Skeletal muscle tissue (tissue), 4 donors: ENCODE data around the gene TMEM106A. TPM values are rescaled to one million over a fixed set of nuclear protein-coding genes. Genes with fewer than 3 reads are reported as not detected.
"Not testable (repeated sequence)": the region's sequence is repeated elsewhere in the genome, so short reads cannot be mapped to it uniquely, and the experiment has no call there.

Experiments used
- H3K27ac ChIP-seq: one replicate; pipeline ENCODE4 v1.7.0; 2013; ENCODE audit warnings: mild to moderate bottlenecking, low read depth, low read length, inconsistent platforms
- H3K27me3 ChIP-seq, 3 donors: one replicate each; pipeline ENCODE4 v1.7.0; 2013; ENCODE audit warnings: low read length in 3 of 3; ENCODE audit not compliant: control insufficient read depth in 3 of 3, insufficient read depth in 3 of 3
- H3K36me3 ChIP-seq, 3 donors: one replicate each; pipeline ENCODE4 v1.7.0; 2013; ENCODE audit warnings: low read length in 3 of 3; ENCODE audit not compliant: control insufficient read depth in 3 of 3, insufficient read depth in 3 of 3
- H3K4me1 ChIP-seq, 3 donors: one replicate each; pipeline ENCODE4 v1.7.0; 2013; ENCODE audit warnings: low read length in 3 of 3, mild to moderate bottlenecking in 3 of 3; ENCODE audit not compliant: control insufficient read depth in 3 of 3, insufficient read depth in 3 of 3
- H3K4me3 ChIP-seq, 3 donors: one replicate each; pipeline ENCODE4 v1.7.0; 2013; ENCODE audit warnings: low read length in 3 of 3
- H3K9ac ChIP-seq, 3 donors: one replicate each; pipeline ENCODE4 v1.7.0; 2013; ENCODE audit warnings: low read length in 3 of 3, mild to moderate bottlenecking in 3 of 3, moderate library complexity in 2 of 3, low read depth in 1 of 3
- H3K9me3 ChIP-seq, 3 donors: one replicate each; pipeline ENCODE4 v1.7.0; 2013; ENCODE audit warnings: low read length in 3 of 3; ENCODE audit not compliant: control insufficient read depth in 3 of 3
- total RNA-seq: library from RNA; depleted of rRNA; stranded (reverse); fragments of >200 nt; gene quantifications from one replicate; pipeline ENCODE4 v1.2.3, GENCODE V29; 2014
- donor health status: Osteomylitis.

The TMEM106A gene
- total RNA-seq, 1 donor from 2014 or later, result 5.2 TPM

GRCh38 chr17:43226393-43226792 is 14.7 kb downstream of the TMEM106A start:
- H3K36me3 ChIP-seq, result peaks cover 3 to 11% (median 6%) of the 10 kb centered on the region in 3 donors
- H3K9ac ChIP-seq, result no peak overlapping the region
- no peaks in the 10 kb centered on the region for H3K4me1 ChIP-seq
- H3K9me3 ChIP-seq, result no peaks in the 10 kb centered on the region
- H3K27me3 ChIP-seq, result no peaks in the 10 kb centered on the region
- no peak overlapping the region for H3K27ac ChIP-seq
- no peak overlapping the region for H3K4me3 ChIP-seq

DNA sequence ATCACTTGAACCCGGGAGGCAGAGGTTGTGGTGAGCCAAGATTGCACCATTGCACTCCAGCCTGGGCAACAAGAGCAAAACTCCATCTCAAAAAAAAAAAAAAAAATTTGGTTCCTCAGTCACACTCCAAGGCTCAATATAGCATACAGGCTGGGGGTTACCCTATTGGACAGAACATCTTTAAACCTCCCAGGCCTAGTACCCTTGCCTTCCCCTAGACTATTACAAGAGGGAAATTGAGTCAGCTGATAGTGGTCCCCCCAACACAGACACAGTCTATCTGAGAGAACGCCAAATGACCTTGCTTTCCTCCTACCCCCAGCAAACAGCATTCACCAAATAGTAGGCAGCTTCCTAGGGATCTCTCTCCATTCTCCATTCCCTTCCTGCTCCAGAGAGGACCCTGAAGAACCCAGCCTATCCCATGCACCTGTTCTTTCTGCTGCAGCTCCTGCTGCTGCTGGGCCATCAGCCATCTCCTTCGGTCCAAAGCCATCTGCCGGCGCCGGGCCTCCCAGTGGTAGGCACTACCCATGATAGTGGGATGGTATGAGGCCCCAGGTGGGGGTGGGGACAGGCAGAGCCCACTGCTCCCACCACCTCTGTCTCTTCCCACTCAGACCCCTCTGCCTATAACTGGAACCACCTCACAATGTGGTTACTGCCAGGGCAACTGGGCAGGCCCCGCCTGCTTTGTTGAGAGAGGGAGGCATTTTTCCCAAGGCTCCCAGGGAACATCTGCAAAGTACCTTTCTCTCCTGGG is 16.5 kb downstream of the TMEM106A start, which contains the start of gene CCDC200:
Gene CCDC200 (minus strand): TSS at position 604 of the 763 bp plus-strand sequence. CDS start 69 bp downstream, at position 535.
- not testable (repeated sequence) for H3K27ac ChIP-seq, H3K4me1 ChIP-seq, H3K27me3 ChIP-seq, H3K9ac ChIP-seq, H3K9me3 ChIP-seq, H3K4me3 ChIP-seq
- H3K36me3 ChIP-seq, result peaks cover 3 to 11% (median 6%) of the 10 kb centered on the region in 3 donors

- peak overlapping the region; percentile 58 to 70 (median 63) for H3K4me3 ChIP-seq
- H3K9ac ChIP-seq, result peak overlapping the region; percentile 75 to 81 (median 76)
- H3K27me3 ChIP-seq, H3K4me1 ChIP-seq, H3K36me3 ChIP-seq, H3K9me3 ChIP-seq: not testable (repeated sequence)
- peak overlapping the region; percentile 73 for H3K27ac ChIP-seq
Measured at GRCh38 chr17:43231205-43232020, 19.7 kb downstream of the TMEM106A start.

GRCh38 chr17:43232021-43232699 is 20.5 kb downstream of the TMEM106A start:
- not testable (repeated sequence) for H3K9me3 ChIP-seq, H3K4me1 ChIP-seq, H3K36me3 ChIP-seq, H3K27me3 ChIP-seq
- H3K9ac ChIP-seq, result peak overlapping the region; percentile 75 to 81 (median 76)
- H3K27ac ChIP-seq, result peak overlapping the region; percentile 73
- H3K4me3 ChIP-seq, result peak overlapping the region; percentile 58 to 70 (median 63)

DNA sequence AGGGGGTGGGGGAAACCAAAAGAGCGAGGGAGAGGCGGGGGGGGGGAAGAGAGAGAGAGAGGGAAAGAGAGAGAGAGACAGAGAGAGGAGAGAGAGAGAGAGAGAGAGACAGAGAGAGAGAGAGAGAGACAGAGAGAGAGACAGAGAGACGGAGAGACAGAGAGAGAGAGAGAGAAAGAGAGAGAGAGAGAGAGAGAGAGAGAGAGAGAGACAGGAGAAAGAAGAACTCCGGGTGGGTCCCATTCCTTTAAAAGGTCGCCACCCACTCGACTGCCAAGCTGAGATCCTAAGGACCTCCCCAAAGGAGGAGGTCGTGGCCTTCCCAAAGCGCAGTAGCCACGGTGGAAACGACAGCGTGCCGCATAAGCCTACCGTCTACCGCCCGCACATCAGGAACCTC is 21.6 kb downstream of the TMEM106A start:
- H3K4me3 ChIP-seq, H3K9me3 ChIP-seq, H3K27me3 ChIP-seq, H3K9ac ChIP-seq, H3K4me1 ChIP-seq, H3K27ac ChIP-seq, H3K36me3 ChIP-seq: not testable (repeated sequence)

DNA sequence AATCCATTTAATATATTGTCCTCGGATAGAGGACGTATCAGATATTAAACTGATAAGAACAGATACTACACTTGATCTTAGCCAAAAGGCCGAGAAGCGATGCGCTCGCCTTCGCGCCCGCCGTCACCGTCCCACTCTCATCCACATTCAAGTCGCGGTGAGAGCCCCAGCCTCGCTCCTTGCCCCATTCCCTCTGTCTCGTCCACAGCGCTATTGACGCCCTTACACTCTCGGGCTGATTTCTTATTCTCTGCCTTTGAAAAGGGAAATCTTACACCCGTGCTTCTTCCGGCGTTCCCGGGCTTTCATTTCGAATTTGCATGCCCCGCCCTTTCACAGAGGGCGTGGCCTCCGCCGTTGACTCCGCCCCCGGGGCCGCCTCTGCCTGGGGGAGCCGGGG is 22.2 kb downstream of the TMEM106A start, which contains the start of gene RNU2-1:
Gene RNU2-1 (minus strand): TSS at position 101 of the 400 bp plus-strand sequence.
- not testable (repeated sequence) for H3K27ac ChIP-seq, H3K9ac ChIP-seq, H3K4me1 ChIP-seq, H3K4me3 ChIP-seq, H3K9me3 ChIP-seq, H3K27me3 ChIP-seq, H3K36me3 ChIP-seq

DNA sequence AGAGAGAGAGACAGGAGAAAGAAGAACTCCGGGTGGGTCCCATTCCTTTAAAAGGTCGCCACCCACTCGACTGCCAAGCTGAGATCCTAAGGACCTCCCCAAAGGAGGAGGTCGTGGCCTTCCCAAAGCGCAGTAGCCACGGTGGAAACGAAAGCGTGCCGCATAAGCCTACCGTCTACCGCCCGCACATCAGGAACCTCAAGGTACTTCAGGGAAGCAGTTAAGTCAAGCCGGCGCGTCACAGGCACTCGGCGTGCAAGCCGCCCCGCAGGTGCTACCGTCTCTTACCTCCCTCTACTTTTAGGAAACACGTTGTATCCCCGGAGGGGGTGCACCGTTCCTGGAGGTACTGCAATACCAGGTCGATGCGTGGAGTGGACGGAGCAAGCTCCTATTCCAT is 27.9 kb downstream of the TMEM106A start:
- not testable (repeated sequence) for H3K27ac ChIP-seq, H3K27me3 ChIP-seq, H3K4me1 ChIP-seq, H3K9ac ChIP-seq, H3K9me3 ChIP-seq, H3K4me3 ChIP-seq, H3K36me3 ChIP-seq

DNA sequence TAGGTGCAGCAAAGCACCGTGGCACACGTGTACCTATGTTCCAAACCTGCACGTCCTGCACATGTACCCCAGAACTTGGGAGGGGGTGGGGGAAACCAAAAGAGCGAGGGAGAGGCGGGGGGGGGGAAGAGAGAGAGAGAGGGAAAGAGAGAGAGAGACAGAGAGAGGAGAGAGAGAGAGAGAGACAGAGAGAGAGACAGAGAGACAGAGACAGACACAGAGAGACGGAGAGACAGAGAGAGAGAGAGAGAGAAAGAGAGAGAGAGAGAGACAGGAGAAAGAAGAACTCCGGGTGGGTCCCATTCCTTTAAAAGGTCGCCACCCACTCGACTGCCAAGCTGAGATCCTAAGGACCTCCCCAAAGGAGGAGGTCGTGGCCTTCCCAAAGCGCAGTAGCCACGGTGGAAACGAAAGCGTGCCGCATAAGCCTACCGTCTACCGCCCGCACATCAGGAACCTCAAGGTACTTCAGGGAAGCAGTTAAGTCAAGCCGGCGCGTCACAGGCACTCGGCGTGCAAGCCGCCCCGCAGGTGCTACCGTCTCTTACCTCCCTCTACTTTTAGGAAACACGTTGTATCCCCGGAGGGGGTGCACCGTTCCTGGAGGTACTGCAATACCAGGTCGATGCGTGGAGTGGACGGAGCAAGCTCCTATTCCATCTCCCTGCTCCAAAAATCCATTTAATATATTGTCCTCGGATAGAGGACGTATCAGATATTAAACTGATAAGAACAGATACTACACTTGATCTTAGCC is 29.1 kb downstream of the TMEM106A start:
- not testable (repeated sequence) for H3K4me1 ChIP-seq, H3K9ac ChIP-seq, H3K27me3 ChIP-seq, H3K9me3 ChIP-seq, H3K36me3 ChIP-seq, H3K27ac ChIP-seq, H3K4me3 ChIP-seq

GRCh38 chr17:43246456-43246855 is 34.8 kb downstream of the TMEM106A start:
- not testable (repeated sequence) for H3K27ac ChIP-seq, H3K4me3 ChIP-seq

More at GRCh38 chr17:43246456-43246855, 34.8 kb downstream of the TMEM106A start:
- H3K36me3 ChIP-seq, H3K9me3 ChIP-seq, H3K4me1 ChIP-seq, H3K9ac ChIP-seq, H3K27me3 ChIP-seq: not testable (repeated sequence)
